ENCODE measurements around the gene NUDT4. TPM values are rescaled to one million over a fixed set of nuclear protein-coding genes. Genes with fewer than 3 reads are reported as not detected.

Gene NUDT4
- total and polyA plus RNA-seq, 10 of the 15 experiments (the other 5 are each of a cell fraction or from before 2014, with no cell fraction given): 26.6 to 91.6 (median 63.1) TPM

GRCh38 chr12:93333054-93333453 lies 44.7 kb upstream of the NUDT4 start (continued):
- TF ChIP-seq E2F8 (IDR thresholded peaks at IDR 0.05; ENCODE audit: low read depth, partially characterized antibody) (no peak), RUNX3 (IDR thresholded peaks at IDR 0.05; ENCODE audit: low read length) (no peak), YY1 (IDR thresholded peaks at IDR 0.05; ENCODE audit: low read depth, low read length) (no peak)

DNA sequence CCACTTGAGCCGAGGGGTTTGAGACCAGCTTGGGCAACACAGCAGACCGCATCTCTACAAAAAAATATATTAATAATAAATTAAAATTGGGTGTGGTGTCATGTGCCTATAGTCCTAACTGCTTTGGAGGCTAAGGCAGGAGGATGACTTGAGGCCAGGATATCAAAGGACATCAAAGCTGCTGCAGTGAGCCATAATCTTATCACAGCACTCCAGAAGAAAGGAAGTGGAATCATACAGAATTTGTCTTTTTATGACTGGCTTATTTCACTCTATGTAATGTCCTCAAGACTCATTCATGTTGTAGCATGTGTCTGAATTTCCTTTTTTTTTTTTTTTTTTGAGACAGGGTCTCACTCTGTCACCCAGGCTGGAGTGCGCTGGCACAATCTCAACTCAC lies 43.9 kb upstream of the NUDT4 start:
- BruUV-seq (replicated peaks): no TSS peak
- WGBS (ENCODE audit: insufficient coverage, insufficient replicate concordance, low lambda C conversion rate, missing lambda C conversion rate): 100% methylated on average over 3 of the region's 3 CpGs
- no peak for TF ChIP-seq RCOR1 (conservative IDR thresholded peaks at IDR 0.05; ENCODE audit: low read depth, low read length)
- no peak for TF ChIP-seq RAD21 (IDR thresholded peaks at IDR 0.05; ENCODE audit: insufficient read depth, low read depth, low read length)
- TF ChIP-seq HDGF (IDR thresholded peaks at IDR 0.05): no peak
- TF ChIP-seq LARP7 (IDR thresholded peaks at IDR 0.05): no peak
- TF ChIP-seq EED (IDR thresholded peaks at IDR 0.05; ENCODE audit: low read depth): no peak
- TF ChIP-seq RAD51 (IDR thresholded peaks at IDR 0.05): no peak
- no peak for TF ChIP-seq RBBP5 (conservative IDR thresholded peaks at IDR 0.05)
- no peak for TF ChIP-seq NR2F1 (conservative IDR thresholded peaks at IDR 0.05)
- TF ChIP-seq RUNX3 (IDR thresholded peaks at IDR 0.05; ENCODE audit: low read length): no peak
- TF ChIP-seq PAX5 (IDR thresholded peaks at IDR 0.05; ENCODE audit: borderline replicate concordance, low read depth, low read length): no peak
- TF ChIP-seq USF2 (IDR thresholded peaks at IDR 0.05; ENCODE audit: borderline replicate concordance, low read depth, low read length): no peak
- no peak for TF ChIP-seq FOXK2 (IDR thresholded peaks at IDR 0.05)
- TF ChIP-seq PAX8 (IDR thresholded peaks at IDR 0.05): no peak
- TF ChIP-seq, protein P1, sequence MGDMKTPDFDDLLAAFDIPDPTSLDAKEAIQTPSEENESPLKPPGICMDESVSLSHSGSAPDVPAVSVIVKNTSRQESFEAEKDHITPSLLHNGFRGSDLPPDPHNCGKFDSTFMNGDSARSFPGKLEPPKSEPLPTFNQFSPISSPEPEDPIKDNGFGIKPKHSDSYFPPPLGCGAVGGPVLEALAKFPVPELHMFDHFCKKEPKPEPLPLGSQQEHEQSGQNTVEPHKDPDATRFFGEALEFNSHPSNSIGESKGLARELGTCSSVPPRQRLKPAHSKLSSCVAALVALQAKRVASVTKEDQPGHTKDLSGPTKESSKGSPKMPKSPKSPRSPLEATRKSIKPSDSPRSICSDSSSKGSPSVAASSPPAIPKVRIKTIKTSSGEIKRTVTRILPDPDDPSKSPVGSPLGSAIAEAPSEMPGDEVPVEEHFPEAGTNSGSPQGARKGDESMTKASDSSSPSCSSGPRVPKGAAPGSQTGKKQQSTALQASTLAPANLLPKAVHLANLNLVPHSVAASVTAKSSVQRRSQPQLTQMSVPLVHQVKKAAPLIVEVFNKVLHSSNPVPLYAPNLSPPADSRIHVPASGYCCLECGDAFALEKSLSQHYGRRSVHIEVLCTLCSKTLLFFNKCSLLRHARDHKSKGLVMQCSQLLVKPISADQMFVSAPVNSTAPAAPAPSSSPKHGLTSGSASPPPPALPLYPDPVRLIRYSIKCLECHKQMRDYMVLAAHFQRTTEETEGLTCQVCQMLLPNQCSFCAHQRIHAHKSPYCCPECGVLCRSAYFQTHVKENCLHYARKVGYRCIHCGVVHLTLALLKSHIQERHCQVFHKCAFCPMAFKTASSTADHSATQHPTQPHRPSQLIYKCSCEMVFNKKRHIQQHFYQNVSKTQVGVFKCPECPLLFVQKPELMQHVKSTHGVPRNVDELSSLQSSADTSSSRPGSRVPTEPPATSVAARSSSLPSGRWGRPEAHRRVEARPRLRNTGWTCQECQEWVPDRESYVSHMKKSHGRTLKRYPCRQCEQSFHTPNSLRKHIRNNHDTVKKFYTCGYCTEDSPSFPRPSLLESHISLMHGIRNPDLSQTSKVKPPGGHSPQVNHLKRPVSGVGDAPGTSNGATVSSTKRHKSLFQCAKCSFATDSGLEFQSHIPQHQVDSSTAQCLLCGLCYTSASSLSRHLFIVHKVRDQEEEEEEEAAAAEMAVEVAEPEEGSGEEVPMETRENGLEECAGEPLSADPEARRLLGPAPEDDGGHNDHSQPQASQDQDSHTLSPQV (IDR thresholded peaks at IDR 0.05): no peak
- TF ChIP-seq BHLHE40 (IDR thresholded peaks at IDR 0.05; ENCODE audit: borderline replicate concordance in 1 of 2, low read depth in 2 of 2, low read length in 1 of 2): no peak
- no peak for TF ChIP-seq TARDBP (IDR thresholded peaks at IDR 0.05; ENCODE audit: borderline replicate concordance)
- SMC1A ChIA-PET (ENCODE audit: uncharacterized antibody, unreplicated experiment): interaction anchor here (1.4 kb wide), 1 partner anchor 18 kb away, joined by 3 read pairs; no protein-coding TSS in a partner anchor
- Histone ChIP-seq H3K4me2 (ENCODE audit: control insufficient read depth, insufficient read depth) (no peak overlapping the region), H3K9me3 (replicated peaks; ENCODE audit: control insufficient read depth, insufficient read depth, low read length) (no peaks in the 10 kb centered on the region), H2AFZ (ENCODE audit: control insufficient read depth, low read depth, low read length) (no peak overlapping the region), H3K4me3 (no peak overlapping the region), H3K9ac (ENCODE audit: control insufficient read depth, insufficient read depth, low read length) (no peak overlapping the region), H4K20me1 (ENCODE audit: control insufficient read depth, insufficient read depth) (no peaks in the 10 kb centered on the region), H3K36me3 (ENCODE audit: control insufficient read depth in 2 of 2, insufficient read depth in 2 of 2, low read length in 1 of 2) (no peaks in the 10 kb centered on the region), H3K27me3 (replicated peaks in 1 of 2; ENCODE audit: control insufficient read depth in 2 of 2, insufficient read depth in 2 of 2, low read length in 1 of 2) (no peaks in the 10 kb centered on the region), H3K4me1 (ENCODE audit: control insufficient read depth, insufficient read depth, low read length) (no peaks in the 10 kb centered on the region), H3K27ac (ENCODE audit: control insufficient read depth, insufficient read depth) (no peak overlapping the region), H3K79me2 (ENCODE audit: control insufficient read depth, insufficient read depth, low read length) (no peaks in the 10 kb centered on the region)
- POLR2A ChIA-PET: no interaction called here
- DNase-seq (ENCODE audit: low read depth, low spot score): no peak
- intact Hi-C loops (cut with micrococcal nuclease; ENCODE audit: unreplicated experiment) (no loop called here), in situ Hi-C loops (cut with MboI) (no loop called here)
- FAIRE-seq: no peak
- RAD21 ChIA-PET (ENCODE audit: unreplicated experiment): no interaction called here
- CTCF ChIA-PET: no interaction called here
- ATAC-seq: no peak

All from GM12878 (cell line).